ENCODE results near the gene GORAB.

Gene GORAB

DNA sequence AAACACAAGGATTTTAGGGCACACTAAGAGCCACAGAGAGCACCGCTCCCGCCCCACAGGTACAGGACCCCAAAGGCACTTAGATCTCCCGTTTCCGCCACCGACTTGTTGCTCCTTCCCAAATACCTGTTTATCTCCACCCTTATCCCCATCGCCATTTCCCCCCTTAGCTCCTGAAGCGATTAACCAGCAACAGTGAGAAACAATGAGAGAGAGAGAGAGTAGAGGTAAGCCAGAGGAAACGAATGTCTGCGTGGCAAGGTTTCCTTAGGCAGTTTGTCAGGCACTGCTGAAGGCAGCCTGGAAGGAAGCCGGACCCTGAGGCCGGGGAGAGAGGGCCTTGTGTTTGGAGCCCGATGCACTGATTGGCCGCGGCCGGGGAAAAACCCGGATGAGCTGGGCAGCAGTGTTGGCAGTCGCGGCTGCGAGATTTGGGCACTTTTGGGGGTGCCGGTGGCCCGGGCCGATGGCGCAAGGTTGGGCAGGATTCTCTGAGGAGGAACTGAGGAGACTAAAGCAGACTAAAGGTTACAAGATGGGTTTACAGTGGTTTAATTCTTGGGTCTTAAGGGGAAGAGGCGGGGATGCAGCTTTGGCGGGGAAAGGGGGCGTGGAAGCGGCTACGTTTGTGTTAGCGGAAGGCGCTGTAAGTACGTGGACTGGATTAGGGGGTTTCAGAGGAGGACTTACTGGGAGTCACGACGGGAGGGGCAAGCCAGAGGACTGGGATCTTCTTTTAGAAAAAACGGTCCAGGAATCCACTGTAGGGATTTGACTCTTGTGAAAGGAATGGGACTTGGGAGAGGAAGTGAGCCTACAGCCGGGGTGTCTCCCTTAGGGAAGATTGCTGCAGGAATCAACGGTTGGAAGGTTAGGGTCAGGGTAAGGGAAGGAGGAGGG, at the start of gene GORAB:
Gene GORAB, plus strand, starts transcription at position 409 of the 900 bp plus-strand sequence. Its CDS starts 58 bp downstream, at position 467.
- TF ChIP-seq, protein P1, sequence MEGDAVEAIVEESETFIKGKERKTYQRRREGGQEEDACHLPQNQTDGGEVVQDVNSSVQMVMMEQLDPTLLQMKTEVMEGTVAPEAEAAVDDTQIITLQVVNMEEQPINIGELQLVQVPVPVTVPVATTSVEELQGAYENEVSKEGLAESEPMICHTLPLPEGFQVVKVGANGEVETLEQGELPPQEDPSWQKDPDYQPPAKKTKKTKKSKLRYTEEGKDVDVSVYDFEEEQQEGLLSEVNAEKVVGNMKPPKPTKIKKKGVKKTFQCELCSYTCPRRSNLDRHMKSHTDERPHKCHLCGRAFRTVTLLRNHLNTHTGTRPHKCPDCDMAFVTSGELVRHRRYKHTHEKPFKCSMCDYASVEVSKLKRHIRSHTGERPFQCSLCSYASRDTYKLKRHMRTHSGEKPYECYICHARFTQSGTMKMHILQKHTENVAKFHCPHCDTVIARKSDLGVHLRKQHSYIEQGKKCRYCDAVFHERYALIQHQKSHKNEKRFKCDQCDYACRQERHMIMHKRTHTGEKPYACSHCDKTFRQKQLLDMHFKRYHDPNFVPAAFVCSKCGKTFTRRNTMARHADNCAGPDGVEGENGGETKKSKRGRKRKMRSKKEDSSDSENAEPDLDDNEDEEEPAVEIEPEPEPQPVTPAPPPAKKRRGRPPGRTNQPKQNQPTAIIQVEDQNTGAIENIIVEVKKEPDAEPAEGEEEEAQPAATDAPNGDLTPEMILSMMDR (IDR thresholded peaks at IDR 0.05; ENCODE audit: insufficient read depth, low read depth, low read length, missing control alignments), result no peak
- peak; percentile 93 for DNase-seq (ENCODE audit: low read depth)
- H3K4me3 ChIP-seq (ENCODE audit: low read length), result peak within 1 kb of the TSS; percentile 91

GRCh38 chr1:170483051-170483450, 48.9 kb upstream of the GORAB start:
- DNase-seq (ENCODE audit: low read depth), result no peak
- TF ChIP-seq, protein P1 (IDR thresholded peaks at IDR 0.05; ENCODE audit: insufficient read depth, low read depth, low read length, missing control alignments), result no peak
- no peak overlapping the region for H3K4me3 ChIP-seq (ENCODE audit: low read length)

DNA sequence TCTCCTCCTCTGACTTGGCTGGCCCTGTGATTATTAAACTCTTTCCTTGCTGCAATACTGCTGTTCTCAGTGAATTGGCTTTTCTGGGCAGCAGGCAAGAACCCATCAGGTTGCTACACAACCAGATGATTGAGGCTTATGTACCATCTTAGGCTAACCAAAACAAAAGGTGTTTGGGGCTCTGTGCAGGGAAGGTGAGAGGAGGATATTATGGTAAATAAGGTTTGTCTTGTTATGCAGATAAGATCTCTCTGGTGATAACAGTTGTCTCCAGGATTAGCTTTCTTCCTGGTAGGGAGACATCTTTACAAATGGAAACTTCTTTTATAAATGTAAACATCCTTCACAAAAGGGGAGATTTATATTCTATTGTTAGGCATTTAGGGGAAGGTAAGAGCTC, 44.5 kb upstream of the GORAB start:
- TF ChIP-seq, protein P1 (IDR thresholded peaks at IDR 0.05; ENCODE audit: insufficient read depth, low read depth, low read length, missing control alignments), result no peak
- DNase-seq (ENCODE audit: low read depth), result no peak
- H3K4me3 ChIP-seq (ENCODE audit: low read length), result no peak overlapping the region

GRCh38 chr1:170491291-170491690, 40.7 kb upstream of the GORAB start:
- no peak for DNase-seq (ENCODE audit: low read depth)
- H3K4me3 ChIP-seq (ENCODE audit: low read length), result no peak overlapping the region
- TF ChIP-seq, protein P1 (IDR thresholded peaks at IDR 0.05; ENCODE audit: insufficient read depth, low read depth, low read length, missing control alignments), result no peak

- DNase-seq (ENCODE audit: low read depth), result no peak
- H3K4me3 ChIP-seq (ENCODE audit: low read length), result no peak overlapping the region
- TF ChIP-seq, protein P1 (IDR thresholded peaks at IDR 0.05; ENCODE audit: insufficient read depth, low read depth, low read length, missing control alignments), result no peak
Observed at GRCh38 chr1:170494369-170494768, 37.6 kb upstream of the GORAB start.

- DNase-seq (ENCODE audit: low read depth), result no peak
- TF ChIP-seq, protein P1 (IDR thresholded peaks at IDR 0.05; ENCODE audit: insufficient read depth, low read depth, low read length, missing control alignments), result no peak
- H3K4me3 ChIP-seq (ENCODE audit: low read length), result no peak overlapping the region
Observed at GRCh38 chr1:170495006-170495405, 37.0 kb upstream of the GORAB start.

All from epithelial cell of esophagus (primary cell).